KOPT-K1 (cell line): ENCODE data around the gene OR7E24.

Source experiments
- H3K27ac ChIP-seq: fragments of 200-600 bp; sonication (generic); 2 replicates; pipeline ENCODE4 v1.5.1; 2016; ENCODE audit warnings: antibody characterized with exemption, mild to moderate bottlenecking, low read depth, low read length; ENCODE audit not compliant: poor library complexity, severe bottlenecking
- H3K36me3 ChIP-seq: fragments of 200-600 bp; sonication (generic); 2 replicates; pipeline ENCODE4 v1.5.1; 2017; ENCODE audit warnings: antibody characterized with exemption, mild to moderate bottlenecking, low read length, moderate library complexity; ENCODE audit not compliant: insufficient read depth
- H3K9me3 ChIP-seq: fragments of 200-600 bp; sonication (generic); 2 replicates; pipeline ENCODE4 v1.5.1; 2017; ENCODE audit warnings: antibody characterized with exemption, low read length, mild to moderate bottlenecking; ENCODE audit not compliant: insufficient read depth, poor library complexity, severe bottlenecking

Gene OR7E24

GRCh38 chr19:9250630-9251029 lies at the start of gene OR7E24:
Gene OR7E24 (plus strand): TSS chr19:9250930. CDS start chr19:9251044, 114 bp downstream.
- no peaks in the 10 kb centered on the region for H3K9me3 ChIP-seq
- H3K36me3 ChIP-seq = no peaks in the 10 kb centered on the region
- H3K27ac ChIP-seq = no peak within 1 kb of the TSS

DNA sequence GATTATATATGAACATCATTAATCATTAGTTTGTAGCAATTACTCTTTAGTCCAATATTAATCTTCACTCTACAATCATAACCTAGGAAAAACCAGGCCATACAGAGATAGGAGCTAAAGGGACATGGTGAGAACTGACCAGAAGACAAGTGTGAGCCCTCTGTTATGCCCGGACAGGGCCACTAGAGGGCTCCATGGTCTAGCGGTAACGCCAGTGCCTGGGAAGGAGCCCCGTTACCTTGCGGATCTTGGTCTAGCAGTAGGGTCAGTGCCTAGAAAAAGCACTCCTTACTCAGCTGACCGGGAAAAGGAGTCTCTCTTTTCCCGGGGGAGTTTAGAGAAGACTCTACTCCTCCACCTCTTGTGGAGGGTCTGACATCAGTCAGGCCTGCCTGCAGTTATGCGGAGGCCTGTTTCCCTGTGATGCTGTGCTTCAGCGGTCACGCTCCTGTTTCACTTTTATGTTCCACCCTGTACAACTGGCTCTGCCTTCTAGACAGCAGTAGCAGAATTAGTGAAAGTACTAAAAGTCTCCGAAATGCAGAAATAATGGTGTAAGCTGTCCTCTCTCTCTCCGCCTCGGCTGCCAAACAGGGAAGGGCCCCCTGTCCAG lies 45.1 kb upstream of the OR7E24 start:
- Histone ChIP-seq H3K36me3 (no peaks in the 10 kb centered on the region), H3K9me3 (no peaks in the 10 kb centered on the region), H3K27ac (no peak overlapping the region)

DNA sequence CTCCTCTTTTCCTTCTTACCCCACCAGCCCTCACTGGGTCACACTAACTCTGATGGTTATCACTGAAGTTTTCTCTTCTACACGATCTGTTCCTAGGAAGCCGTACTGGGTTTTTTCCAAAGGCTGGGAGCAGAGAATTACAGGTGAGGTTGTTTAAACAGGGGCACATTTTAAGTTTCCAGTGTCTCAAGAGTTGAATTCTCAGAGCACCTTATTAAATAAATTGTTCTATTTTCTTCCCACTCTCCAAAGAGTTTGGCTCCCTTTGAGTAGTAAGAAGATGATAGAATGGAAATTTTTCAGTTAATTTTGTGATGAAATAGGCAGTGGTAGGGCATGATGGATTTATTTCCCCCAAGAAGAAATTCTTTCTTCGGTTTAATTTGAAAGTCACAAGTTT lies 31.2 kb upstream of the OR7E24 start, which contains the start of gene OR7D4:
OR7D4 (minus strand) TSS at position 101 of the 400 bp plus-strand sequence. CDS start 4,752 bp downstream, outside the sequence.
- Histone ChIP-seq H3K9me3 (peaks cover 15% of the 10 kb centered on the region), H3K27ac (no peak within 1 kb of the TSS), H3K36me3 (no peaks in the 10 kb centered on the region)

DNA sequence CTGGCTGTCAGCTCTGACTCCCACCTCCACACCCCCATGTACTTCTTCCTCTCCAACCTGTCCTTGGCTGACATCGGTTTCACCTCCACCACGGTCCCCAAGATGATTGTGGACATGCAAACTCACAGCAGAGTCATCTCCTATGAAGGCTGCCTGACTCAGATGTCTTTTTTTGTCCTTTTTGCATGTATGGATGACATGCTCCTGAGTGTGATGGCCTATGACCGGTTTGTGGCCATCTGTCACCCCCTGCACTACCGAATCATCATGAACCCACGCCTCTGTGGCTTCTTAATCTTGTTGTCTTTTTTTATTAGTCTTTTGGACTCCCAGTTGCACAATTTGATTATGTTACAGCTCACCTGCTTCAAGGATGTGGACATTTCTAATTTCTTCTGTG lies 506 bp downstream of the OR7E24 start:
- H3K9me3 ChIP-seq = peaks cover 1% of the 10 kb centered on the region
- no peak overlapping the region for H3K27ac ChIP-seq

DNA sequence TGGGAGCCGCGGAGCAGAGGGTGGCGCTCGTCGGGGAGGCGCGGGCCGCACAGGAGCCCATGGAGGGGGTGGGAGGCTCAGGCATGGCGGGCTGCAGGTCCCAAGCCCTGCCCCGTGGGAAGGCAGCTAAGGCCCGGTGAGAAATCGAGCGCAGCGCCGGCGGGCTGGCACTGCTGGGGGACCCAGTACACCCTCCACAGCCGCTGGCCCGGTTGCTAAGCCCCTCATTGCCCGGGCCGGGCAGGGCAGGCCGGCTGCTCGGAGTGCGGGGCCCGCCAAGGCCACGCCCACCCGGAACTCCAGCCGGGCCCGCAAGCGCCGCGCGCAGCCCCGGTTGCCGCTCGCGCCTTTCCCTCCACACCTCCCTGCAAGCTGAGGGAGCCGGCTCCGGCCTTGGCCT lies 32.8 kb downstream of the OR7E24 start:
- Histone ChIP-seq H3K9me3 (peaks cover 31% of the 10 kb centered on the region), H3K27ac (peak overlapping the region; percentile 65), H3K36me3 (peaks cover 10% of the 10 kb centered on the region)

More for the DNA sequence above, 506 bp downstream of the OR7E24 start:
- no peaks in the 10 kb centered on the region for H3K36me3 ChIP-seq

GRCh38 chr19:9289231-9289884 lies 38.6 kb downstream of the OR7E24 start:
- Histone ChIP-seq H3K9me3 (peaks cover 81% of the 10 kb centered on the region), H3K27ac (no peak overlapping the region), H3K36me3 (peaks cover 43% of the 10 kb centered on the region)

- H3K36me3 ChIP-seq = peaks cover 77% of the 10 kb centered on the region
- H3K9me3 ChIP-seq = peaks cover 94% of the 10 kb centered on the region
- H3K27ac ChIP-seq = no peak overlapping the region
Observed at GRCh38 chr19:9295411-9295849, 44.7 kb downstream of the OR7E24 start.

DNA sequence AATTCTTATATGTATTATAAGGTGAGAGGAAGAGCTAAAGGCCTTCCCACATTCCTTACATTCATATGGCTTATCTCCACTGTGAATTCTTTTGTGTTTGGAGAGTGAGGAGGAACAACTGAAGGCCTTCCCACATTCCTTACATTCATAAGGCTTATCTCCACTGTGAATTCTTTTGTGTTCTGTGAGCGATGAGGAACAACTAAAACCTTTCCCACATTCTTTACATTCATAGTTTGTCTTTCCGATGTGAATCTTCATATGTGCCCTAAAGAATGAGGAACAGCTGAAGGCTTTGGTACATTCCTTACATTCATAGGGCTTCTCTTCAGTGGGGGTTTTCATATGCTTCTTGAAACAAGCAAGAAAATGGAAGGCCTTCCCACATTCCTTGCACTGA lies 45.6 kb downstream of the OR7E24 start:
- peaks cover 84% of the 10 kb centered on the region for H3K36me3 ChIP-seq
- H3K9me3 ChIP-seq = peaks cover 99% of the 10 kb centered on the region
- no peak overlapping the region for H3K27ac ChIP-seq
